ENCODE data around the gene HAVCR1. TPM values are rescaled to one million over a fixed set of nuclear protein-coding genes. Genes with fewer than 3 reads are reported as not detected.

HAVCR1 gene
- polyA plus RNA-seq, 2 of the 4 experiments (the other 2 are of a cell fraction) = 94.7 to 103 TPM

DNA sequence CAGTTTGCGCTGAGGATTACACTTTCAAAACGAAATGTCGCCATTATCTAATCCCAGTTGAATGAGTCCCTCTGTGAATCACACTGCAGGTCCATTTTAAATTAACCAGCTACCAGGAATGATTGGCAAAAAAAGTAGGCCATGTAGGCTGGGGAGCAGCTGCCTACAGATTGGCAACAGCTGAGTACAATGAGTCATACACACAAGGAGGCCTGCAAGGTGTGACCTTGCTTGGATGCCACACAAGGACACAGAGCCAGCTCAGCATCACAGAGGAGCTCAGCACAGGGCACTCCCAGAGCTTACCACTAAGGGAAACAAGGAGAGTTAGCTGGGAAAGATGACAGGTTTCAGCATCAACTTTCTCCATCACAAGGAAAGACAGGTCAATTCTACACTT is 12.9 kb downstream of the HAVCR1 start (continued):
- TF ChIP-seq HOXB5 (CRISPR knock-in tag; IDR thresholded peaks at IDR 0.05) = peak; percentile 72; the same call in 1 of the 2 replicates
- no peak for TF ChIP-seq PHF8 (IDR thresholded peaks at IDR 0.05; ENCODE audit: borderline replicate concordance, low read depth)
- no peak for TF ChIP-seq KDM1A (IDR thresholded peaks at IDR 0.05; ENCODE audit: low read depth)
- TF ChIP-seq GATA3 (IDR thresholded peaks at IDR 0.05; ENCODE audit: borderline replicate concordance) = peak; percentile 80; the same call in 1 of the 2 replicates
- TF ChIP-seq RAD21 (conservative IDR thresholded peaks at IDR 0.05 in 1 of 2, IDR thresholded peaks at IDR 0.05 in 1 of 2) = peak; percentile 18 to 47; a peak in 3 of 5 replicates
- TF ChIP-seq, protein P1, sequence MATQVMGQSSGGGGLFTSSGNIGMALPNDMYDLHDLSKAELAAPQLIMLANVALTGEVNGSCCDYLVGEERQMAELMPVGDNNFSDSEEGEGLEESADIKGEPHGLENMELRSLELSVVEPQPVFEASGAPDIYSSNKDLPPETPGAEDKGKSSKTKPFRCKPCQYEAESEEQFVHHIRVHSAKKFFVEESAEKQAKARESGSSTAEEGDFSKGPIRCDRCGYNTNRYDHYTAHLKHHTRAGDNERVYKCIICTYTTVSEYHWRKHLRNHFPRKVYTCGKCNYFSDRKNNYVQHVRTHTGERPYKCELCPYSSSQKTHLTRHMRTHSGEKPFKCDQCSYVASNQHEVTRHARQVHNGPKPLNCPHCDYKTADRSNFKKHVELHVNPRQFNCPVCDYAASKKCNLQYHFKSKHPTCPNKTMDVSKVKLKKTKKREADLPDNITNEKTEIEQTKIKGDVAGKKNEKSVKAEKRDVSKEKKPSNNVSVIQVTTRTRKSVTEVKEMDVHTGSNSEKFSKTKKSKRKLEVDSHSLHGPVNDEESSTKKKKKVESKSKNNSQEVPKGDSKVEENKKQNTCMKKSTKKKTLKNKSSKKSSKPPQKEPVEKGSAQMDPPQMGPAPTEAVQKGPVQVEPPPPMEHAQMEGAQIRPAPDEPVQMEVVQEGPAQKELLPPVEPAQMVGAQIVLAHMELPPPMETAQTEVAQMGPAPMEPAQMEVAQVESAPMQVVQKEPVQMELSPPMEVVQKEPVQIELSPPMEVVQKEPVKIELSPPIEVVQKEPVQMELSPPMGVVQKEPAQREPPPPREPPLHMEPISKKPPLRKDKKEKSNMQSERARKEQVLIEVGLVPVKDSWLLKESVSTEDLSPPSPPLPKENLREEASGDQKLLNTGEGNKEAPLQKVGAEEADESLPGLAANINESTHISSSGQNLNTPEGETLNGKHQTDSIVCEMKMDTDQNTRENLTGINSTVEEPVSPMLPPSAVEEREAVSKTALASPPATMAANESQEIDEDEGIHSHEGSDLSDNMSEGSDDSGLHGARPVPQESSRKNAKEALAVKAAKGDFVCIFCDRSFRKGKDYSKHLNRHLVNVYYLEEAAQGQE (IDR thresholded peaks at IDR 0.05) = no peak
- peak; percentile 95 for TF ChIP-seq JUNB (IDR thresholded peaks at IDR 0.05)
- TF ChIP-seq MAFK (IDR thresholded peaks at IDR 0.05; ENCODE audit: partially characterized antibody) = peak; percentile 76
- TF ChIP-seq, protein P2, sequence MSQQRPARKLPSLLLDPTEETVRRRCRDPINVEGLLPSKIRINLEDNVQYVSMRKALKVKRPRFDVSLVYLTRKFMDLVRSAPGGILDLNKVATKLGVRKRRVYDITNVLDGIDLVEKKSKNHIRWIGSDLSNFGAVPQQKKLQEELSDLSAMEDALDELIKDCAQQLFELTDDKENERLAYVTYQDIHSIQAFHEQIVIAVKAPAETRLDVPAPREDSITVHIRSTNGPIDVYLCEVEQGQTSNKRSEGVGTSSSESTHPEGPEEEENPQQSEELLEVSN (IDR thresholded peaks at IDR 0.05; ENCODE audit: borderline replicate concordance, low read depth) = 0 out of 2 replicates have a peak, but pooled peaks have one; percentile 30

DNA sequence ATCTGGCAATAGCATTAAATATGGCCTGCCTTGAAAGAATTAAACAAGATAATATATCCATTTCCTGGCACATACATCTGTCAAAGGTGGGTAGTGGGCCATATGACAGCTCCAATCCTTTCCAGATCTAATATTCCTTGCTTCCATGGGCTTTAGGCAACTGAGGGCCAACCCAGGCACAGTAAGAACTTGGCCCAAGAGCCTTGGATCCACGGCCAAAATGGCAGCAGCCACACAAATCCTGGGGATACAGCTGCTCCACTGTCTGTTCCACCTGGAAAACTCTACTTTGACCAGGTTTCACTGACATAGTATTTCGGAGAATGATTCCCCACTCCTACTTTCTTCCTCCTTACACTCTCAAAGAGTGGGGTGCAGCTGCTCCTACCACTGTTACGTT is 13.3 kb downstream of the HAVCR1 start:
- peak in 1 of 2 experiments; percentile 5; a peak in 3 of 6 replicates for ATAC-seq
- 42% methylated on average over 3 of the region's 3 CpGs for WGBS (ENCODE audit: missing lambda C conversion rate)
- H3K9me3 ChIP-seq = no peaks in the 10 kb centered on the region
- H3K4me2 ChIP-seq = peak overlapping the region; percentile 52
- TF ChIP-seq, protein P3, sequence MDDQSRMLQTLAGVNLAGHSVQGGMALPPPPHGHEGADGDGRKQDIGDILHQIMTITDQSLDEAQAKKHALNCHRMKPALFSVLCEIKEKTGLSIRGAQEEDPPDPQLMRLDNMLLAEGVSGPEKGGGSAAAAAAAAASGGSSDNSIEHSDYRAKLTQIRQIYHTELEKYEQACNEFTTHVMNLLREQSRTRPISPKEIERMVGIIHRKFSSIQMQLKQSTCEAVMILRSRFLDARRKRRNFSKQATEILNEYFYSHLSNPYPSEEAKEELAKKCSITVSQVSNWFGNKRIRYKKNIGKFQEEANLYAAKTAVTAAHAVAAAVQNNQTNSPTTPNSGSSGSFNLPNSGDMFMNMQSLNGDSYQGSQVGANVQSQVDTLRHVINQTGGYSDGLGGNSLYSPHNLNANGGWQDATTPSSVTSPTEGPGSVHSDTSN (IDR thresholded peaks at IDR 0.05) = no peak
- TF ChIP-seq, protein P4, sequence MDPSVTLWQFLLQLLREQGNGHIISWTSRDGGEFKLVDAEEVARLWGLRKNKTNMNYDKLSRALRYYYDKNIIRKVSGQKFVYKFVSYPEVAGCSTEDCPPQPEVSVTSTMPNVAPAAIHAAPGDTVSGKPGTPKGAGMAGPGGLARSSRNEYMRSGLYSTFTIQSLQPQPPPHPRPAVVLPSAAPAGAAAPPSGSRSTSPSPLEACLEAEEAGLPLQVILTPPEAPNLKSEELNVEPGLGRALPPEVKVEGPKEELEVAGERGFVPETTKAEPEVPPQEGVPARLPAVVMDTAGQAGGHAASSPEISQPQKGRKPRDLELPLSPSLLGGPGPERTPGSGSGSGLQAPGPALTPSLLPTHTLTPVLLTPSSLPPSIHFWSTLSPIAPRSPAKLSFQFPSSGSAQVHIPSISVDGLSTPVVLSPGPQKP (IDR thresholded peaks at IDR 0.05; ENCODE audit: low read depth, low read length) = no peak
- no peak for DNase-seq (ENCODE audit: low read depth in 1 of 2, low spot score in 1 of 2)
- peak overlapping the region; percentile 89 to 94 for H3K27ac ChIP-seq
- H3K4me1 ChIP-seq = peaks cover 63% of the 10 kb centered on the region
- no peak for FAIRE-seq
- POLR2A ChIA-PET = interaction anchor here (0.6 to 2.0 kb wide), 3 partner anchors 10 to 97 kb away, joined by 4 to 11 read pairs (median 5); partner anchors contain the start of genes HAVCR1 and MED7
- CTCF ChIA-PET = interaction anchor here (0.9 to 3.6 kb wide), 8 partner anchors 9 to 102 kb away, joined by 3 to 17 read pairs (median 4); partner anchors contain the start of gene HAVCR1
- H3K4me3 ChIP-seq = no peak overlapping the region; the same call in 2 of the 3 replicates

DNA sequence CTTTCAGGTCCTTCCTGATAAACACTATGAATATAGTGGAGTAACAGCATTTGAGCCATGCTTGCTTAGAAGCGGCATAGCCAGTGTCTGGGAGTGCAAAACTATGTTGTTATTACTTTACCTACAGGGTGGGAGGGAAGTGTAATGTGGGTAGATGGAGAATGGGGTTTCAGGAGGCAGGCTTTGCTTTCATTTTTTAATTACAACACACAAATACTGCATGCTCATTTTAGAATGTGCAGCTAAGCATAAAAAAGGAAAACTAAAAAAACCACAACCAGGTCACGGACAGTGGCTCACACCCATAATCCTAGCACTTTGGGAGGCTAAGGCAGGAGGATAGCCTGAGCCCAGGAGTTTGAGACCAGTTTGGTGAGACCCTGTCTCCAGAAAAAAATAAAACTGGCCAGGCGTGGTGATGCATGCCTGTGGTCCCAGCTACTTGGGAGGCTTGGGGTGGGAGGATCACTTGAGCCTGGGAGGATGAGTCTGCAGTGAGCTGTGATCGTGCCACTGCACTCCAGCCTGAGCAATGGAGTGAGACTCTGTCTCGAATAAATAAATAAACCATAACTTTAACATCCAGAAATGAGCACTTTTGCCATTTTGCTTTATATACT is 20.2 kb downstream of the HAVCR1 start:
- Histone ChIP-seq H3K9me3 (no peaks in the 10 kb centered on the region), H3K4me2 (no peak overlapping the region), H3K4me3 (no peak overlapping the region), H3K4me1 (peaks cover 41% of the 10 kb centered on the region), H3K27ac (peak overlapping the region; percentile 50 to 90; a peak in 5 of 6 replicates)
- ATAC-seq = no peak; a peak in 1 of 6 replicates
- POLR2A ChIA-PET = no interaction called here
- 91% methylated on average over 5 of the region's 5 CpGs for WGBS (ENCODE audit: missing lambda C conversion rate)
- TF ChIP-seq TFCP2L1 (CRISPR knock-in tag; IDR thresholded peaks at IDR 0.05) (no peak), FOSB (CRISPR knock-in tag; IDR thresholded peaks at IDR 0.05) (no peak), TP53 (CRISPR knock-in tag; IDR thresholded peaks at IDR 0.05) (no peak), POLR2AphosphoS2 (conservative IDR thresholded peaks at IDR 0.05; ENCODE audit: low read length) (no peak), MAZ (IDR thresholded peaks at IDR 0.05; ENCODE audit: borderline replicate concordance, low read depth, low read length) (no peak), GATA3 (IDR thresholded peaks at IDR 0.05; ENCODE audit: borderline replicate concordance) (no peak), KDM5A (IDR thresholded peaks at IDR 0.05) (no peak), RAD21 (conservative IDR thresholded peaks at IDR 0.05 in 1 of 2, IDR thresholded peaks at IDR 0.05 in 1 of 2) (no peak), CEBPB (IDR thresholded peaks at IDR 0.05) (no peak), HOXB5 (CRISPR knock-in tag; IDR thresholded peaks at IDR 0.05) (no peak), EP300 (IDR thresholded peaks at IDR 0.05) (no peak), ESRRA (IDR thresholded peaks at IDR 0.05; ENCODE audit: borderline replicate concordance, low read length) (no peak)
- no peak for DNase-seq (ENCODE audit: low read depth in 1 of 2, low spot score in 1 of 2)
- CTCF ChIA-PET = interaction anchor here (1.1 to 3.2 kb wide), 3 partner anchors 11 to 93 kb away, joined by 3 to 12 read pairs (median 5); no protein-coding TSS in a partner anchor
- FAIRE-seq = no peak
